ENCODE results near the gene DENND4A.
"Not testable (repeated sequence)": the region's sequence is repeated elsewhere in the genome, so short reads cannot be mapped to it uniquely, and the experiment has no call there.

Gene DENND4A

DNA sequence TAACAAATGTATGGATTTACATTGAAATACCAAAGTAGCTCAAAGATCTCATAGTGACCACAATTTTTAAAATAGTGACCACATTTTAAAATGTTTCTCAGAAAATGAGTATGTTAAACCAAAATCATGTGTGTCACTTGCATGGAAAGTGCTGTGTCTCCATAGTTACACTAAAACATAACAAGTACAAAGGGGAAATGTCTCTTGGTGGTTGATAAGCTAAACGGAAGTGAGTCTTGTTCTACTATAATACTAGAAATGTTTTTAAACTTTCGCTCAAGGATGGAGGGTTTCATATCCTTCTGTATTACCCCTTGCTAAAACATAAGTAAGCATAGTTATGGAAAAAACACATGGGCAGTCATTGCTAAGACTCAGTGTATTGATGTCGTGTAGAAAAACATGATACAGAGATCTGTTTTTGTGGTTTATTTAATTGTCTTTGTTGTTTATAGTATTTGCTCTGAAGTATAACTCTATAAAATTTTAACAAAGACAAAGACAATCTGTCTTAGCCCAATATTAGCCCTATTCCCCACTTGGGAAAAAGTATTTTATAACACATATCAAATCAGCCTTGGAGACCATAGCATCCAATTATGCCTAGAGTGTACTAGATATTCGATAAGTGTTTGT, 27.0 kb upstream of the DENND4A start:
- peak; percentile 22 for DNase-seq (ENCODE audit: low read depth)

DNA sequence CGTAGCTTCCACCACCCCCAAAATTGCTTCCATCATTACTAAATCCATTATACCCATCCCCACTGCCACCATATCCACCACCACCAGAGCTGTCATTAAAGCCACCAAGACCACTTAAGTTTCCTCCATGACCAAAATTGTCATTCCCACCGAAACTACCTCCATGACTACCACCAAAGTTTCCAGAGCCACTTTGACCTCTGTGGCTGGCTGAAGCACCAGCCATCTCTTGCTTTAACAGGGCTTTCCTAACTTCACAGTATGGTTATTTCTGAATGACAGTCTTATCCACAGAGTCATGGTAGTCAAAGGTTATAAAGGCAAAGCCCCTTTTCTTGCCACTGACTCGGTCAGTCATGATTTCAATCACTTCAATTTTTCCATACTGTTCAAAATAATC, 24.3 kb upstream of the DENND4A start:
- no peak for DNase-seq (ENCODE audit: low read depth)

DNA sequence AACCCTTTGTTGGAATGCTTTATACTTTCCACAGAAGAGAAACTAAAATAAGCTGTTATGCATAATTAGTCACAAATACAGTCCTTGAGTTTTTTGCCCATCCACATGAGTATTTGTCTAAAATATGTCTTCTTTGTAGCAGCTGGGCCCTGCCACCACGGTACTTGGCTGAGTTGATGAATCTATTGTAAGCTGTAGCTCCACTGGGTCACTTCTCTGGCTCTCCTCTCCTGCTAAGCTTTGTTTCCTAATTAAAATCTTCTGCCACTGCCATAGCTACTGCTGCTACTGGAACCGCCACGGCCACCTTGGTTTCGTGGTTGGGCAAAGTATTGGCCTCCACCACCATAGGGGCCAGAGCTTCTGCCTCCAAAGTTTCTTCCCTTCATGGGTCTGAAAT, 23.9 kb upstream of the DENND4A start:
- not testable (repeated sequence) for DNase-seq (ENCODE audit: low read depth)

GRCh38 chr15:65814271-65814670, 22.2 kb upstream of the DENND4A start:
- not testable (repeated sequence) for DNase-seq (ENCODE audit: low read depth)

GRCh38 chr15:65812916-65813315, 20.8 kb upstream of the DENND4A start:
- no peak for DNase-seq (ENCODE audit: low read depth)

DNA sequence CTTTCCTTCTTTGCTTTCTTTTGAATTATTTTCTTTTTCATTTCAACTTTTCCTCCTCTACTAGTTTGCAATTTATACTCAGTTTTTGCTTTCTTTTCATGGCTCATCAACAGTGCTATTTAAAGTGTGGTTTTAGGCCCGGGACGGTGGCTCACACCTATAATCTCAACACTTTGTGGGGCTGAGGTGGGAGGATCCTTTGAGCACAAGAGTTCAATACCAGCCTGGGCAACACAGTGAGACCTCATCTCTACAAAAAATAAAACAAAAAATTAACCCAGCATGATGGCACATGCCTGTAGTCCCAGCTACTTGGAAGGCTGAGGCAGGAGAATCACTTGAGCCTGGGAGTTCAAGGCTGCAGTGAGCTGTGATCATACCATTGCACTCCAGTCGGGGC, 20.4 kb upstream of the DENND4A start:
- DNase-seq (ENCODE audit: low read depth): no peak

GRCh38 chr15:65811835-65812234, 19.7 kb upstream of the DENND4A start:
- no peak for DNase-seq (ENCODE audit: low read depth)

- DNase-seq (ENCODE audit: low read depth): not testable (repeated sequence)
Measured at GRCh38 chr15:65811011-65811733, 19.1 kb upstream of the DENND4A start.

GRCh38 chr15:65806397-65806796, 14.3 kb upstream of the DENND4A start:
- DNase-seq (ENCODE audit: low read depth): no peak

GRCh38 chr15:65805019-65805745, 13.1 kb upstream of the DENND4A start:
- no peak for DNase-seq (ENCODE audit: low read depth)

- DNase-seq (ENCODE audit: low read depth): no peak
Measured at GRCh38 chr15:65804252-65804931, 12.3 kb upstream of the DENND4A start.

- DNase-seq (ENCODE audit: low read depth): no peak
Measured at GRCh38 chr15:65801229-65801805, 9.2 kb upstream of the DENND4A start.

DNA sequence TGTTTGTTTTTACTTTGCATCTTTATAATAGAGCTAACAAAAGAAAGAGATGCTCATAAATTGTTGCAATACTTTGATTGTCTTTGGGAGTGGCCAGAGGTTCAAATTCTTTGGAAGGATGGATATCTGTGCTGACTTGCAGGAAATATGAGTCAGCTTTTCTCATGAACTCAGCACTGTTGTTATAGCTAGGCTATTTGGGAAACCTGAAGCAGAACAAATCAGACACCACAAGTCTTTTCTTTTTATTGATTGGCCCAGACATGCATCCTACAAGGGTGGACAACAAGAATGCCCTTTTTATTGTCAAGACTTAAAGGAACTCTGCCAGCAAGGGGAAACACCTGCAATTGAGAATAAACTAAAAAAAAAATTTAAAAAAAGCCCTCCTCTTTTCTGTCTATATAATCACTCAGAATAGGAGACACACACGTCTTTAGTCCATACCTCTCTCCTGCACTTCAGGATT, 4.6 kb upstream of the DENND4A start:
- DNase-seq (ENCODE audit: low read depth): peak; percentile 78

- DNase-seq (ENCODE audit: low read depth): no peak
Measured at GRCh38 chr15:65795663-65796216, 3.6 kb upstream of the DENND4A start.

DNA sequence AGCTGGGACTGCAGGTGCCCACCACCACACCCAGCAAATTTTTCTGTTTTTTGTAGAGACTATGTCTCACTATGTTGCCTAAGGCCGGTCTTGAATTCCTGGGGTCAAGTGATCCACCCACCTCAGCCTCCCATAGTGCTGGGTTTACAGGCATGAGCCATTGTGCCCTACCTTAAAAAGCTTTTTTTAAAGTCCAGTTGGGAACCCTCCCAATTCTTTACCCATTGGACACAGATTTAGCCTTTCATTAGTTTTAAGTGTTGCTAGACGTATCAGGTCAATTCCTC, 1.7 kb upstream of the DENND4A start:
- no peak for DNase-seq (ENCODE audit: low read depth)

- no peak for DNase-seq (ENCODE audit: low read depth)
Measured at GRCh38 chr15:65792988-65793817, 1.1 kb upstream of the DENND4A start.

- DNase-seq (ENCODE audit: low read depth): peak; percentile 62
Measured at GRCh38 chr15:65791335-65792137, 557 bp downstream of the DENND4A start.

GRCh38 chr15:65790694-65791334, 1.3 kb downstream of the DENND4A start:
- DNase-seq (ENCODE audit: low read depth): peak; percentile 35

- no peak for DNase-seq (ENCODE audit: low read depth)
Measured at GRCh38 chr15:65789759-65790425, 2.2 kb downstream of the DENND4A start.
